Stimulated activated CD4-positive, alpha-beta T cell treated with anti-CD3 and anti-CD28 coated beads, Interleukin-4, amount 100 ng/mL, for 4 hours (primary cell): ENCODE data around the gene GPR42.
"Not testable (repeated sequence)": the region's sequence is repeated elsewhere in the genome, so short reads cannot be mapped to it uniquely, and the experiment has no call there.

Source experiments
- DNase-seq, 2 experiments: peaks; one replicate each; pipeline ENCODE4 v3.0.0-alpha.2; 2020

Gene GPR42

DNA sequence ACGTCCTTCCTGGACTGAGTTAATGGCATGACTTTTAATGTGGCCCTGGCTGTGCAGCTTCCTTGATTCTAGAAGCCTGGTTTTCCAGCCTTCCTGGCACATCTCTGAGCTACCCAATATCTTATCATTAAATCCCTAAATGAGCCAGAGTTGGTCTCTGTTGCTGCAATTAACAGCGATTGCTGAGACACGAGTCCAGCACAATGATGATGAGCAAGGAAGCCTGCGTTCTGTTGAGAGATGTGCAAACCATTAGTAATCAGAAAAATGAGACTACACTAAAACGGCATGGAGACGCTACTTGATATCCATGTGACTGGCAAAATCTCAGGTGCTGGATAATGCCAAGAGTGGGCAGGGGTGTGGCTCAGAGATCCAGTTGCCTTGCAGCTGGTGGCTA, 26.2 kb downstream of the GPR42 start:
- no peak for DNase-seq

DNA sequence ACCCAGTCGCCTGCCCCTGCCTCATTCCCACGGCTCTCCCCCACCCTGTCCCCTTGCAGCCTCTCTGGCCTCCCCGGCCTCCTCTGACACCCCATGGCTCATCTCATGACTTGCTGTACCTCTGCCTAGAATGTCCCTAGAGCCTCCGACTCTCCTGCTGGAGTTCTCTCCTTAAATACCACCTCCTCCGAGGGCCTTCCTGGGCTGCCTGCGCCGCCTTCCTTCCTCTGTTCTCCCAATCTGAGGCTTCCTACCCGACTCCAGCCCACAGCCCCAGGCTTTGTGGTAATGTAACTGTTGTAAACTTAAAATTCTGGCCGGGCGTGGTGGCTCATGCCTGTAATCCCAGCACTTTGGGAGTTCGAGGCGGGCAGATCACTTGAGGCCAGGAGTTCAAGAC, 27.7 kb downstream of the GPR42 start:
- no peak for DNase-seq

- DNase-seq: no peak
Measured at GRCh38 chr19:35399231-35399630, 28.4 kb downstream of the GPR42 start.

DNA sequence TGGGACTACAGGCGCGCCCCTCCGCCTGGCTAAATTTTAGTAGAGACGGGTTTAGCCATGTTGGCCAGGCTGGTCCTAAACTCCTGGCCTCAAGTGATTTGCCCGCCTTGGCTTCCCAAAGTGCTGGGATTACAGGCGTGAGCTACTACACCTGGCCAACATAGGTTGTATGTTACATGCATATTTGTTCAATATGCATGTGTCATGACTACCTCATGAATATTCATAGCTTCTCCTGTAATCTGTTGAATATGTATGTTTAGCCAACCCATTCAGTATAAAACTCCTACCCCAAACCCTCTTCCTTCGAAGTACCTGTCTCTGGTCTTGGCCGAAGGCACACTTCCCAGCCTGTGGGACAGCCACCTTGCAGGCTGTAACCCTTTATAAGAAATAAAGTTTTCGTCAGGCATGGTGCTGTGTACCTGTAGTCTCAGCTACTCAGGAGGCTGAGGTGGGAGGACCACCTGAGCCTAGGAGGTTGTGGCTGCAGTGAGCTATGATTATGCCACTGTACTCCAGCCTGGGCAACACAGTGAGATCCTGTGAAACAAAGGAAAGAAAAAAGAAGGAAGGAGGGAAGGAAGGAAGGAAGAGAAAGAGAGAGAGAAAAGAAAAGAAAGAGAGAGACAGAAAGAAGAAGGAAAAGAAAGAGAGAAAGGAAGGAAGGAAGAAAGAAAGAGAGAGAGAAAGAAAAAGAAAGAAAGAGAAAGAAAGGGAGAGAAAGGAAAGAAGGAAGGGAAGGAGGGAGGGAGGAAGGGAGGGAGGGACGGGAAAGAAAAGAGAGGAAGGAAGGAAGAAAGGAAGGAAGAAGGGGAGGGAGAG, 29.3 kb downstream of the GPR42 start:
- no peak for DNase-seq

- no peak for DNase-seq
Measured at GRCh38 chr19:35400773-35401100, 29.9 kb downstream of the GPR42 start.

GRCh38 chr19:35401416-35401815, 30.5 kb downstream of the GPR42 start:
- DNase-seq: not testable (repeated sequence)

DNA sequence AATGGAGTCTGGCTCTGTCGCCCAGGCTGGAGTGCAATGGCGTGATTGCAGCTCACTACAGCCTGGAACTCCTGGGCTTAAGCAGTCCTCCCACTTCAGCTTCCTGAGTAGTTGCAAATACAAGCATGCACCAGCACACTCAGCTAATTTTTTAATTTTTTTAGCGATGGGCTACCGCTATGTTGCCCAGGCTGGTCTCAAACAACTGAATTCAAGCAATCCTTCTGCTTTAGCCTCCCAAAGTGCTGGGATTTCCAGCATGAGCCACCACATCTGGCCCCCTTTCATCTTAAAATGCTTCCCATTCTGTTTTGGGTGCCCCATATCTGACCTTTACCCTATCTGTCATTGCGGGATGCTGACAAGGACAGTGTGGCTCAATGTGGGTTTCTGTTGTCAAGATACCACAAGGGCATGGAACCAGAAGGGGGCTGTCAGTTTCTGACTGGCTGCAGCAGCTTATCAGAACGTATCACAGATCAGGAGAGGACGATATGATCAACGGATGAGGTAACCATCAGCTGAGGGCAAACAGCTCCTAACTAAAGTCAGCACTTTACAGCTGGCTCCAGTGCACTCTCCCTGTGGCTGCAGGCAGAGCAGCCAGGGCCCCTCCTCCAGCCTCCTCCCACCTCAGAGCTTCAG, 32.4 kb downstream of the GPR42 start:
- no peak for DNase-seq

- DNase-seq: no peak
Measured at GRCh38 chr19:35404879-35405622, 34.2 kb downstream of the GPR42 start.

GRCh38 chr19:35407619-35408018, 36.8 kb downstream of the GPR42 start:
- no peak for DNase-seq

GRCh38 chr19:35408284-35409171, 37.7 kb downstream of the GPR42 start:
- DNase-seq: no peak

DNA sequence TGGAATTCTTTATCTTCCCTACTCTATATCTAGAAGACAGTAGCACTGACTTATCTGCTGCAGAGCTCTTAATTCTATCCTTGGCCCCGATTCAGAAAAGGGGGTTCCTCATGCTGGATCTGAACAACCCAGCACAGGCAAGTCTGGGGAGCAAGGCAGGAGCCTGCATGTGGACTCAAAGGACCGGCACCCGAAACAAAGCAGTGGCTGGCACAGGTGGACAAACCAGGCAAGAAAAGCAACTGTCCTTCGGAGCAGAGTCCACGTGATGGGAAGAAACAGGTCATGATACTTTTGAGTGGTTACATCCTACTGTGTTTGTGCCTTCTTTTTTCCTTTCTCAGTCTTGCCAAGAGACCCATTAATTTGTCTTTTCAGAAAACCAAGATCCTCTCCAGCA, 38.3 kb downstream of the GPR42 start:
- DNase-seq: no peak

GRCh38 chr19:35410487-35410886, 39.6 kb downstream of the GPR42 start:
- DNase-seq: no peak

DNA sequence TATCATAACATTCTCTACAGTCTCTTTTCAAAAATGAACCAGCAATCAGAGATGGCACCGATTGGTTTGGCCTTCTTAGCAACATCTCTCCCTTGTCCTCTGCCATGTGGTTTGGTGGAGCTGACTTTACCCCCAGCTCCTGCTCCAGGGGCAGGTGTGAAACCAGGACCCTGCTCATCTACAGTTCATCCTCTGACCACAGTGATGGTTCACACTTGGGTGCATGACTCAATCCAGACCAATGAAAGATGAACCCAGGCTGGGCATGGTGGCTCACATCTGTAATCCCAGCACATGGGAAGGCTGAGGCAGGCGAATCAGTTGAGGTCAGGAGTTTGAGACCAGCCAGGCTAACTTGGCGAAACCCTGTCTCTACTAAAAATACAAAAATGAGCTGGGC, 43.6 kb downstream of the GPR42 start:
- no peak for DNase-seq

- DNase-seq: no peak
Measured at GRCh38 chr19:35416331-35416730, 45.5 kb downstream of the GPR42 start.

DNA sequence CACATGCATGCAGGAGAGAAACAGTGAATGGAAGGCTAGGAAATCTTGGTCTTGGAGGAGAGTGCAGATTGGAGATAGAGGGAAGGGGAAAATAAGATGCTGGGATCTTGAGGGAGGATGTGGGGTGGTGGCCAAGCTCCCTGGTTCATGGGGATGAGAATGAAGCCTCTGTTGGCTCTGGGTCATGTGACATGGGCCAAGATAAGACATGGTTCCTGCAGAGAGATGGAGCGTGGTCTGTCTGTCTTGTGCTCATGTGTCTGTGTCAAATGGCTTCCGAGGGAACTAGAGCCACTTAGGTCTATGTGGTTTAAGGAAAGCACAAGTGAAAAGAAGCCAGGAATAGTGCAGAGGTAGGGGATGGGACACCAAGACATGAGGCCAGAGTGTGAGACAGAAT, 46.4 kb downstream of the GPR42 start:
- DNase-seq: no peak

- no peak for DNase-seq
Measured at GRCh38 chr19:35417713-35418534, 47.1 kb downstream of the GPR42 start.

DNA sequence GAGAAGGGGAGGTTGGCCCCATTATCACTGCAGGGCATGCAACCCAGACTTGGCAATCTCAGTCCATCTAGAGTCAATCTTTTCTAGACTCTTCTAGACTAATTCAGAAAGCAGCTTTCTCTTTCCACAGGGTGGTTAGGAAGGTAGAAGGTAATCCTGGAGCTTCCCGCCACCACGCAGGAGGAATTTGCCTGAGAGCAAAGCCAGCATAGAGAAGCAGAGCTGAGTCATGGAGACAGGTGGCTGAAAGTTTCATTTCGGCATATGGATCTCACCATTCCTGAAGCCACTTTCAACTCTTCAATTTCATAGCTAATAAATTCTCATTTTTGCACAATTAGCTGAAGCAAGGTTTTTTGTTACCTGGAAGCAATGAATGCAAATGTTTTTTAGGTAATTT, 48.2 kb downstream of the GPR42 start:
- DNase-seq: no peak

DNA sequence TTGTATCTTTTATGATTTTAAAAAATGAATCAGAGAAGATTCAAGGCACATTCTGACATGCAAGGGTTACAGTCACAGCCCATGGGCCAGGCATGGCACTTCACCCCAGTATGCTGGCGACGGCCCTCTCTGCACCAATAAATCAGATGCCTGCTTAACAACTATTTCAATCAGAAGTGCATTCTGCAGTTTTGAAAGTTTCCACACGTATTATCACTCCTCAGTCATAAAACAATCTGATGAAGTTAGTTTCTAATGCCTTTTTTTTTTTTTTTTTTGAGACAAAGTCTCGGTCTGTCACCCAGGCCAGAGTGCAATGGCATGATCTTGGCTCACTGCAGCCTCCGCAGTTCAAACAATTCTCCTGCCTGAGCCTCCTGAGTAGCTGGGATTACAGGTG, 48.9 kb downstream of the GPR42 start:
- no peak for DNase-seq

DNA sequence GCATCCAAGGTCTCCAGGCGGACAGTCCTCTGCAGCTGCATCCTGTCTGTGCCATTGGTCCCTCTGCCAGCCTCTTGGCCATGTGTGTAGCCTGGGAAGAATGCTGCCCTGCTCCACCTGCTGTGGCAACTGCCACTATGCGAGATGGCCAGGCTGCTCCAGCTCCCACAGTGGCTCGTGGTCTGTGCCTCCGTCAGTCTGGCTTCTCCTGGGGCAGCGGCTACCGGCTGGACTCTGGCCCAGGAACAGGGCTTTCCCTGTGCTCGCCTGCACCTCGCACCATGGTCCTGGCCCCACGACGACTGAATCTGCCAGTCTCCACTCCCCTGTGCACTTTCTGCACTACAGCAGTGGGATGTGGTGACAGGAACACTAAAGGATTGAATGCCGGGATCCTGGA, 50.5 kb downstream of the GPR42 start:
- DNase-seq: no peak
